Nephron (organoid): ENCODE results near the gene OR51I1.

Experiments
- H3K27ac Mint-ChIP-seq, 3 experiments: 2 replicates each; pipeline ENCODE4 v1.8.0; 2020; ENCODE audit warnings: mixed read lengths in 3 of 3, mild to moderate bottlenecking in 2 of 3, moderate library complexity in 1 of 3
- H3K27me3 Mint-ChIP-seq: 2 replicates; pipeline ENCODE4 v1.8.0; 2021; ENCODE audit warnings: low read depth, mild to moderate bottlenecking, moderate library complexity, mixed read lengths
- H3K36me3 Mint-ChIP-seq: 2 replicates; pipeline ENCODE4 v1.8.0; 2020; ENCODE audit warnings: low read depth, mixed read lengths
- H3K4me1 Mint-ChIP-seq: 2 replicates; pipeline ENCODE4 v1.8.0; 2020; ENCODE audit warnings: mixed read lengths
- H3K4me3 Mint-ChIP-seq, 3 experiments: 2 replicates each; pipeline ENCODE4 v1.8.0; 2020; ENCODE audit warnings: mild to moderate bottlenecking in 3 of 3, mixed read lengths in 3 of 3, moderate library complexity in 2 of 3
- H3K9me3 Mint-ChIP-seq: 2 replicates; pipeline ENCODE4 v1.8.0; 2020; ENCODE audit warnings: mixed read lengths
- CTCF ChIP-seq, 3 experiments: fragments of 200-600 bp; sonication (generic); IDR thresholded peaks; one replicate each; pipeline ENCODE4 v1.5.0; 2021; ENCODE audit warnings: antibody characterized with exemption in 3 of 3; ENCODE audit not compliant: unreplicated experiment in 3 of 3

OR51I1 gene, protein sequence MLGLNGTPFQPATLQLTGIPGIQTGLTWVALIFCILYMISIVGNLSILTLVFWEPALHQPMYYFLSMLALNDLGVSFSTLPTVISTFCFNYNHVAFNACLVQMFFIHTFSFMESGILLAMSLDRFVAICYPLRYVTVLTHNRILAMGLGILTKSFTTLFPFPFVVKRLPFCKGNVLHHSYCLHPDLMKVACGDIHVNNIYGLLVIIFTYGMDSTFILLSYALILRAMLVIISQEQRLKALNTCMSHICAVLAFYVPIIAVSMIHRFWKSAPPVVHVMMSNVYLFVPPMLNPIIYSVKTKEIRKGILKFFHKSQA

GRCh38 chr11:5441414-5441813, at the start of gene OR51I1:
Gene OR51I1 (minus strand): TSS chr11:5441514. CDS start chr11:5441514, 0 bp downstream.
- Mint-ChIP-seq H3K27ac (no peak within 1 kb of the TSS), H3K9me3 (no peaks in the 10 kb centered on the region), H3K4me3 (no peak within 1 kb of the TSS), H3K4me1 (no peaks in the 10 kb centered on the region), H3K27me3 (no peaks in the 10 kb centered on the region), H3K36me3 (no peaks in the 10 kb centered on the region)
- no peak for TF ChIP-seq CTCF (IDR thresholded peaks at IDR 0.05; ENCODE audit: unreplicated experiment in 3 of 3)

- Mint-ChIP-seq H3K27ac (no peak overlapping the region), H3K36me3 (no peaks in the 10 kb centered on the region), H3K27me3 (peaks cover 4% of the 10 kb centered on the region), H3K4me1 (no peaks in the 10 kb centered on the region), H3K4me3 (no peak overlapping the region), H3K9me3 (no peaks in the 10 kb centered on the region)
- TF ChIP-seq CTCF (IDR thresholded peaks at IDR 0.05; ENCODE audit: unreplicated experiment in 3 of 3) = no peak
Measured at GRCh38 chr11:5489576-5490357, 48.5 kb upstream of the OR51I1 start.

DNA sequence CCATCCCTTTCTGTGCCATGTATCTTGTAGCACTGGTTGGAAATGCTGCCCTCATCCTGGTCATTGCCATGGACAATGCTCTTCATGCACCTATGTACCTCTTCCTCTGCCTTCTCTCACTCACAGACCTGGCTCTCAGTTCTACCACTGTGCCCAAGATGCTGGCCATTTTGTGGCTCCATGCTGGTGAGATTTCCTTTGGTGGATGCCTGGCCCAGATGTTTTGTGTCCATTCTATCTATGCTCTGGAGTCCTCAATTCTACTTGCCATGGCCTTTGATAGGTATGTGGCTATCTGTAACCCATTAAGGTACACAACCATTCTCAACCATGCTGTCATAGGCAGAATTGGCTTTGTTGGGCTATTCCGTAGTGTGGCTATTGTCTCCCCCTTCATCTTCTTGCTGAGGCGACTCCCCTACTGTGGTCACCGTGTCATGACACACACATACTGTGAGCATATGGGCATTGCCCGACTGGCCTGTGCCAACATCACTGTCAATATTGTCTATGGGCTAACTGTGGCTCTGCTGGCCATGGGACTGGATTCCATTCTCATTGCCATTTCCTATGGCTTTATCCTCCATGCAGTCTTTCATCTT, 47.6 kb upstream of the OR51I1 start:
- Mint-ChIP-seq H3K4me3 (no peak overlapping the region), H3K9me3 (peaks cover 1% of the 10 kb centered on the region), H3K4me1 (no peaks in the 10 kb centered on the region), H3K36me3 (no peaks in the 10 kb centered on the region), H3K27me3 (peaks cover 4% of the 10 kb centered on the region), H3K27ac (no peak overlapping the region)
- TF ChIP-seq CTCF (IDR thresholded peaks at IDR 0.05; ENCODE audit: unreplicated experiment in 3 of 3) = no peak

DNA sequence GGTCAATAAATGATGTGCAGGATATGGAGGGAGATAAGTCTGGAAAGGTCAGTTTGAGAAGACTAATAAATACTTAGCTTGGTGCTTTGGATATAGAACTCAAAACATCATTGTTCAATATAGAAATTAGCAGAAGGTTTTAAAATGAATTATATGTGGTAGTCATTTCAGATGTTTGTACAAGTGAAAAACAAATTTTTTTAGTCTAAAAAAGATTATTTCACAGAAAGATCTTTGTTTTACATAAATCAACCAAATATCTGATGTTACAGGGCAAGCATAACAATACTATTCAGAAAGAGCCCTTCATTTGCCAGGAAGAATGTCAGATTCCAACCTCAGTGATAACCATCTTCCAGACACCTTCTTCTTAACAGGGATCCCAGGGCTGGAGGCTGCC, 47.1 kb upstream of the OR51I1 start, which contains the start of gene OR52D1:
Gene OR52D1, plus strand, starts transcription at position 301 of the 400 bp plus-strand sequence. Its CDS starts 22 bp downstream, at position 323.
- TF ChIP-seq CTCF (IDR thresholded peaks at IDR 0.05; ENCODE audit: unreplicated experiment in 3 of 3) = no peak
- Mint-ChIP-seq H3K27me3 (peaks cover 4% of the 10 kb centered on the region), H3K9me3 (peaks cover 3% of the 10 kb centered on the region), H3K36me3 (no peaks in the 10 kb centered on the region), H3K4me3 (no peak within 1 kb of the TSS), H3K27ac (no peak within 1 kb of the TSS), H3K4me1 (no peaks in the 10 kb centered on the region)

DNA sequence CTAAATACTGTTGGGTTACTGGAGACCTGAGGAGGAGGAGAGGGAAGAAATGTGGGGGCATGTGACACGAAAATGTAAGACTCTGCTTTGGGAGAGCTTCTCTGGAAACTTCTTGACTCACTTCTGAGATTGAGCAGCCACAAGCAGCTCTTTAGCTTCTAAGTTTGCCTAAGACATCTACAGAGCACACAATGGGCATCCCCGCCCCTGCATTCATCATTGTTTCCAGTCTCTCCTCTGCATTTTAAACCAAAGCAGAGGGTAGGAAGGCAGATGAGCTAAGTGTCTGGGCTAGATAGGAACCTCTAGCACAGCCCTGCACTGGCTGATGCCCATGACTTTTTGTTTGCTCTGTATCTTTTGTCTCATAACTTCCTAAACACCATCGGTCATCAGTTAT, 45.1 kb upstream of the OR51I1 start:
- Mint-ChIP-seq H3K27ac (no peak overlapping the region), H3K9me3 (peaks cover 3% of the 10 kb centered on the region), H3K4me1 (no peaks in the 10 kb centered on the region), H3K27me3 (peaks cover 4% of the 10 kb centered on the region), H3K36me3 (no peaks in the 10 kb centered on the region), H3K4me3 (no peak overlapping the region)
- TF ChIP-seq CTCF (IDR thresholded peaks at IDR 0.05; ENCODE audit: unreplicated experiment in 3 of 3) = no peak
